IMR-90 (cell line): ENCODE measurements around the gene NOD1. TPM values are rescaled to one million over a fixed set of nuclear protein-coding genes. Genes with fewer than 3 reads are reported as not detected.

ENCODE experiments used
- ATAC-seq: fragments of 200-7000 bp; cut with Tn5 transposase; 2 replicates; pipeline ENCODE4 v1.9.1; 2020; ENCODE audit warnings: low read depth, mild to moderate bottlenecking, moderate library complexity
- BruUV-seq: library from RNA; stranded (reverse); fragments of 400-500 nt; replicated peaks from 2 replicates; lab custom pipeline; 2021; lab: Mats Ljungman, UMichigan
- CTCF ChIA-PET: fragments of 300-600 bp; formaldehyde crosslinking; extraction: SDS; loops from one replicate; lab custom pipeline; 2021; ENCODE audit warnings: antibody characterized with exemption; lab: Yijun Ruan, JAX
- POLR2A ChIA-PET: fragments of 300-600 bp; sonication (Branson Sonifier 250); formaldehyde crosslinking; loops from one replicate; lab custom pipeline; 2022; ENCODE audit warnings: antibody characterized with exemption; ENCODE audit not compliant: unreplicated experiment; lab: Charles Lee
- DNase-seq: peaks from one replicate; pipeline ENCODE4 v3.0.0; 2013
- H2AFZ ChIP-seq: replicated peaks from 2 replicates; pipeline ENCODE3; 2013; ENCODE audit warnings: low read length, mild to moderate bottlenecking; ENCODE audit not compliant: poor library complexity
- H2AK5ac ChIP-seq: 2 replicates; pipeline ENCODE4 v1.6.1; 2013; ENCODE audit warnings: low read depth, low read length, inconsistent platforms
- H2AK9ac ChIP-seq: replicated peaks from 2 replicates; pipeline ENCODE3; 2013; ENCODE audit warnings: mild to moderate bottlenecking, low read depth, low read length, moderate library complexity; ENCODE audit not compliant: poor library complexity
- H2BK120ac ChIP-seq: 2 replicates; pipeline ENCODE4 v1.6.1; 2013; ENCODE audit warnings: low read depth, low read length, inconsistent platforms
- H2BK15ac ChIP-seq: 3 replicates; pipeline ENCODE4 v1.6.1; 2013; ENCODE audit warnings: low read depth, low read length, inconsistent platforms
- H2BK20ac ChIP-seq: 2 replicates; pipeline ENCODE4 v1.6.1; 2013; ENCODE audit warnings: low read depth, mild to moderate bottlenecking, inconsistent platforms, low read length, moderate library complexity
- H2BK5ac ChIP-seq: 2 replicates; pipeline ENCODE4 v1.6.1; 2013; ENCODE audit warnings: mild to moderate bottlenecking, low read depth, low read length, inconsistent platforms; ENCODE audit not compliant: poor library complexity, severe bottlenecking
- H3K14ac ChIP-seq: replicated peaks from 2 replicates; pipeline ENCODE4 v1.6.1; 2013; ENCODE audit warnings: low read depth, low read length, inconsistent platforms
- H3K18ac ChIP-seq: 2 replicates; pipeline ENCODE4 v1.6.1; 2013; ENCODE audit warnings: low read depth, low read length, control low read depth
- H3K23ac ChIP-seq: 2 replicates; pipeline ENCODE4 v1.6.1; 2013; ENCODE audit warnings: low read depth, low read length, inconsistent platforms
- H3K27ac ChIP-seq: 2 replicates; pipeline ENCODE4 v1.5.1; 2013; ENCODE audit warnings: mild to moderate bottlenecking, control low read depth, low read length; ENCODE audit not compliant: insufficient read depth
- H3K27me3 ChIP-seq: 2 replicates; pipeline ENCODE4 v1.6.1; 2013; ENCODE audit warnings: low read length; ENCODE audit not compliant: control insufficient read depth, insufficient read depth
- H3K36me3 ChIP-seq: 2 replicates; pipeline ENCODE4 v1.6.1; 2013; ENCODE audit warnings: low read length, mixed read lengths; ENCODE audit not compliant: control insufficient read depth, insufficient read depth
- H3K4ac ChIP-seq: 2 replicates; pipeline ENCODE4 v1.6.1; 2013; ENCODE audit warnings: low read depth, low read length, inconsistent platforms
- H3K4me1 ChIP-seq: 2 replicates; pipeline ENCODE4 v1.6.1; 2013; ENCODE audit warnings: low read length, mixed read lengths; ENCODE audit not compliant: control insufficient read depth, insufficient read depth
- H3K4me2 ChIP-seq: 2 replicates; pipeline ENCODE4 v1.6.1; 2013; ENCODE audit warnings: low read depth, mild to moderate bottlenecking, control low read depth, low read length, moderate library complexity
- H3K4me3 ChIP-seq: 2 replicates; pipeline ENCODE4 v1.5.1; 2013; ENCODE audit warnings: low read depth, mild to moderate bottlenecking, control low read depth, low read length, moderate library complexity; ENCODE audit not compliant: insufficient read depth
- H3K56ac ChIP-seq: 2 replicates; pipeline ENCODE4 v1.6.1; 2013; ENCODE audit warnings: low read length, inconsistent platforms; ENCODE audit not compliant: insufficient read depth; ENCODE audit errors: extremely low read depth
- H3K79me1 ChIP-seq, 2 experiments: 2 replicates each; pipeline ENCODE4 v1.6.1; 2013; ENCODE audit warnings: low read length in 2 of 2, inconsistent platforms in 1 of 2, low read depth in 1 of 2
- H3K9ac ChIP-seq: 2 replicates; pipeline ENCODE4 v1.6.1; 2013; ENCODE audit warnings: low read depth, low read length, control low read depth
- H3K9me1 ChIP-seq: 2 replicates; pipeline ENCODE4 v1.6.1; 2013; ENCODE audit warnings: low read length, inconsistent platforms; ENCODE audit not compliant: insufficient read depth
- H3K9me3 ChIP-seq: 2 replicates; pipeline ENCODE4 v1.6.1; 2013; ENCODE audit warnings: low read length; ENCODE audit not compliant: control insufficient read depth, insufficient read depth
- H4K20me1 ChIP-seq: 2 replicates; pipeline ENCODE4 v1.6.1; 2013; ENCODE audit warnings: low read length, inconsistent platforms; ENCODE audit not compliant: insufficient read depth
- H4K5ac ChIP-seq: 2 replicates; pipeline ENCODE4 v1.6.1; 2013; ENCODE audit warnings: mild to moderate bottlenecking, low read depth, low read length, control low read depth
- H4K8ac ChIP-seq, 2 experiments: 2 replicates each; pipeline ENCODE4 v1.6.1; 2013; ENCODE audit warnings: low read depth in 2 of 2, low read length in 2 of 2, control low read depth in 1 of 2, inconsistent platforms in 1 of 2
- H4K91ac ChIP-seq: 2 replicates; pipeline ENCODE4 v1.6.1; 2013; ENCODE audit warnings: low read depth, low read length, inconsistent platforms; ENCODE audit not compliant: insufficient read depth
- BHLHE40 ChIP-seq: fragments of 150-350 bp; IDR thresholded peaks from 2 replicates; pipeline ENCODE4 v1.6.1; 2016; ENCODE audit warnings: mild to moderate bottlenecking, low read depth, low read length
- CEBPB ChIP-seq: IDR thresholded peaks from 2 replicates; pipeline ENCODE4 v1.6.1; 2012; ENCODE audit warnings: low read depth, low read length, improper control_type of control experiment
- CHD1 ChIP-seq: IDR thresholded peaks from 2 replicates; pipeline ENCODE4 v1.6.1; 2012; ENCODE audit warnings: low read depth, low read length, improper control_type of control experiment
- CTCF ChIP-seq: conservative IDR thresholded peaks from 2 replicates; pipeline ENCODE4 v1.5.1; 2012; ENCODE audit warnings: mild to moderate bottlenecking, low read depth, low read length, improper control_type of control experiment
- FOS ChIP-seq: fragments of 150-350 bp; IDR thresholded peaks from 2 replicates; pipeline ENCODE4 v1.6.1; 2016; ENCODE audit warnings: low read depth, low read length
- MAZ ChIP-seq: IDR thresholded peaks from 2 replicates; pipeline ENCODE4 v1.6.1; 2012; ENCODE audit warnings: low read depth, mild to moderate bottlenecking, low read length, improper control_type of control experiment, moderate library complexity, borderline replicate concordance
- POLR2A ChIP-seq: IDR thresholded peaks from 2 replicates; pipeline ENCODE4 v1.6.1; 2012; ENCODE audit warnings: mild to moderate bottlenecking, low read depth, low read length
- RAD21 ChIP-seq: IDR thresholded peaks from 2 replicates; pipeline ENCODE4 v1.6.1; 2012; ENCODE audit warnings: low read length, improper control_type of control experiment
- RFX5 ChIP-seq: IDR thresholded peaks from 2 replicates; pipeline ENCODE4 v1.8.0; 2012; ENCODE audit warnings: low read depth, mild to moderate bottlenecking, low read length, moderate library complexity
- SMC3 ChIP-seq: fragments of 150-350 bp; IDR thresholded peaks from 2 replicates; pipeline ENCODE4 v1.6.1; 2016; ENCODE audit warnings: low read depth, mild to moderate bottlenecking, antibody characterized with exemption, low read length, moderate library complexity
- USF2 ChIP-seq: fragments of 150-350 bp; IDR thresholded peaks from 2 replicates; pipeline ENCODE4 v1.6.1; 2017; ENCODE audit warnings: mild to moderate bottlenecking, antibody characterized with exemption, low read length, low read depth
- WGBS, 2 experiments: methylation state at CpG; one replicate each; pipeline versions ENCODE4 v1.1.5 to v1.1.7; 2013; ENCODE audit warnings: missing lambda C conversion rate in 2 of 2; ENCODE audit not compliant: insufficient read length in 1 of 2; ENCODE audit errors: extremely low coverage in 2 of 2; 5-methylcytosine and 5-hydroxymethylcytosine counted together
- dilution Hi-C: fragments of 300-500 bp; cut with HindIII; formaldehyde crosslinking; loops from one replicate; pipeline ENCODE4 v1.14.3; 2018; ENCODE audit warnings: low sequenced_read_pairs; ENCODE audit not compliant: unreplicated experiment
- in situ Hi-C: fragments of 300-500 bp; cut with MboI; formaldehyde crosslinking; loops from 3 replicates; pipeline ENCODE4 v1.14.3; 2019; ENCODE audit warnings: low sequenced_read_pairs, inconsistent platforms, mixed read lengths
- intact Hi-C: fragments of 100-400 bp; cut with micrococcal nuclease; formaldehyde crosslinking; loops from 2 replicates; pipeline ENCODE4 v1.10.0; 2022
- polyA plus RNA-seq, 3 experiments: library from polyadenylated mRNA; depleted of rRNA; stranded (reverse); fragments of >200 nt; gene quantifications; 2 replicates each; pipeline ENCODE4 v1.2.3, GENCODE V29; 2012; ENCODE audit warnings: low replicate concordance in 1 of 3
- total RNA-seq: library from RNA; depleted of rRNA; stranded (reverse); fragments of >200 nt; gene quantifications from 2 replicates; pipeline ENCODE4 v1.2.3, GENCODE V29; 2012
- TF ChIP-seq, protein P1 (sequence below): fragments of 150-350 bp; IDR thresholded peaks from 2 replicates; pipeline ENCODE4 v1.6.1; 2016; ENCODE audit warnings: low read depth, mild to moderate bottlenecking, low read length, moderate library complexity, borderline replicate concordance

The NOD1 gene
- total and polyA plus RNA-seq, 2 of the 4 experiments (the other 2 are of a cell fraction), result 1.8 to 3.0 TPM

GRCh38 chr7:30514776-30515175 is 36.2 kb upstream of the NOD1 start:
- Histone ChIP-seq H3K18ac (no peak overlapping the region), H4K5ac (no peak overlapping the region), H3K9ac (no peak overlapping the region), H3K4me2 (no peak overlapping the region), H3K79me1 (no peaks in the 10 kb centered on the region), H2BK20ac (no peak overlapping the region), H2AK9ac (no peak overlapping the region), H2BK15ac (no peak overlapping the region), H4K20me1 (no peaks in the 10 kb centered on the region), H3K27me3 (no peaks in the 10 kb centered on the region), H2BK120ac (no peak overlapping the region), H3K9me3 (no peaks in the 10 kb centered on the region), H2BK5ac (no peak overlapping the region), H3K4me1 (no peaks in the 10 kb centered on the region), H3K23ac (no peak overlapping the region), H3K4ac (no peak overlapping the region), H3K36me3 (no peaks in the 10 kb centered on the region), H2AK5ac (no peak overlapping the region), H3K56ac (no peak overlapping the region), H3K9me1 (no peaks in the 10 kb centered on the region), H3K27ac (no peak overlapping the region), H3K14ac (no peak overlapping the region), H2AFZ (no peak overlapping the region), H4K91ac (no peak overlapping the region), H4K8ac (no peak overlapping the region), H3K4me3 (no peak overlapping the region)
- in situ Hi-C loops (no loop called here), dilution Hi-C loops (no loop called here), intact Hi-C loops (no loop called here)
- POLR2A ChIA-PET, result no interaction called here
- no peak for DNase-seq
- no CpG with 5 or more reads among the region's 1 CpG for WGBS, 2 experiments
- no peak for ATAC-seq
- BruUV-seq, result no TSS peak
- TF ChIP-seq MAZ (no peak), SMC3 (no peak), RAD21 (no peak), CHD1 (no peak), BHLHE40 (no peak), CEBPB (no peak), POLR2A (no peak), RFX5 (no peak), FOS (no peak), USF2 (no peak), CTCF (no peak)
- TF ChIP-seq, protein P1, sequence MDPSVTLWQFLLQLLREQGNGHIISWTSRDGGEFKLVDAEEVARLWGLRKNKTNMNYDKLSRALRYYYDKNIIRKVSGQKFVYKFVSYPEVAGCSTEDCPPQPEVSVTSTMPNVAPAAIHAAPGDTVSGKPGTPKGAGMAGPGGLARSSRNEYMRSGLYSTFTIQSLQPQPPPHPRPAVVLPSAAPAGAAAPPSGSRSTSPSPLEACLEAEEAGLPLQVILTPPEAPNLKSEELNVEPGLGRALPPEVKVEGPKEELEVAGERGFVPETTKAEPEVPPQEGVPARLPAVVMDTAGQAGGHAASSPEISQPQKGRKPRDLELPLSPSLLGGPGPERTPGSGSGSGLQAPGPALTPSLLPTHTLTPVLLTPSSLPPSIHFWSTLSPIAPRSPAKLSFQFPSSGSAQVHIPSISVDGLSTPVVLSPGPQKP, result no peak
- CTCF ChIA-PET, result no interaction called here
